Measurements from ENCODE around the gene GINS1. TPM values are rescaled to one million over a fixed set of nuclear protein-coding genes. Genes with fewer than 3 reads are reported as not detected.

Gene GINS1
- total and polyA plus RNA-seq, 2 of the 8 experiments (the other 6 are each of a cell fraction or from before 2014, with no cell fraction given): 44.7 to 68.4 TPM

- no peak for TF ChIP-seq SUZ12 (IDR thresholded peaks at IDR 0.05; ENCODE audit: low read length)
Measured at GRCh38 chr20:25489221-25489871, 81.9 kb downstream of the GINS1 start (continued).

Measured in H1 (cell line).